Measurements from ENCODE around the gene SLC12A9. TPM values are rescaled to one million over a fixed set of nuclear protein-coding genes. Genes with fewer than 3 reads are reported as not detected.

The SLC12A9 gene
- total and polyA plus RNA-seq, 2 of the 8 experiments (the other 6 are each of a cell fraction or from before 2014, with no cell fraction given): 31.4 to 40.1 TPM

DNA sequence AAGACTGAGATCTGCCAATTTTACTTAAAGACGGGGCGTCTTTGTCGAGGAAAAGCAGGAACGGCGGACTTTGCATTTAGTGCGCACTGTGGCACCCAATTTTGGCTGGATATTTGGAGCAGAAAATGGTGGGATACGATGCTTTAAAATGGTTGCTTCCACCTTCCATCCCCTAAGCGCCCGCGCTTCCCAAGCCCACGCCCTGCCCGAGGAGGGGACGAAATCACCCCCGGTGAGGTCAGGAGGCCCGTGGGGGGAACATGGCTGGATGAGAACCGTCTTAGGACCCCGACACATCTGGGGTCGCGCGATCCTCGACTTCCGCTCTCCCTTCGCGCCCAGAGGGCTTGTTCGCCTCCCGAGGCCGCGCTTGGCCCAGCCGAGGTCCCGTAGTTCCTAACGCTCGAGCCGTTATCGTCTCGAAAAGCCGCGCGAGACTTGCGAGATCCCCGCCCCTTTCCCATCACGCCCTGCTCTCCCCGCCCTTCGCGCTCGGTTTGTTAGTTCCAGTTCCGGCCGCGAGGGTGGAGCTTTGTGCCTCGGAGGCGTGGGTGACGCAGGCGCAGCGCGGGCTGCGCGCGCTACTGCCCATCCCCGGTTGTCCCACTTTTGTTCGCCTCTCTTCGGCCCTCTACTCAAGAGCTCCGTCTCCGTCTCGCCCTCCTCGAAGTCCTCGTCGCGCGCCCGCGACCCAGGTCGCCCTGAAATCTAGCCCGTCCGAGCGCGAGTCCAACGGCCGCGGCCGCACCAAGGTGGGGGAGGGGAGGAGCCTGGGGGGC is 22.3 kb downstream of the SLC12A9 start, which contains the start of gene SRRT (continued):
- 0 out of 2 replicates have a peak, but pooled peaks have one; percentile 13 for TF ChIP-seq TEAD4 (IDR thresholded peaks at IDR 0.05; ENCODE audit: low read depth, low read length)
- peak; percentile 92 for TF ChIP-seq TBP (IDR thresholded peaks at IDR 0.05; ENCODE audit: low read depth, low read length)
- TF ChIP-seq, protein P1, sequence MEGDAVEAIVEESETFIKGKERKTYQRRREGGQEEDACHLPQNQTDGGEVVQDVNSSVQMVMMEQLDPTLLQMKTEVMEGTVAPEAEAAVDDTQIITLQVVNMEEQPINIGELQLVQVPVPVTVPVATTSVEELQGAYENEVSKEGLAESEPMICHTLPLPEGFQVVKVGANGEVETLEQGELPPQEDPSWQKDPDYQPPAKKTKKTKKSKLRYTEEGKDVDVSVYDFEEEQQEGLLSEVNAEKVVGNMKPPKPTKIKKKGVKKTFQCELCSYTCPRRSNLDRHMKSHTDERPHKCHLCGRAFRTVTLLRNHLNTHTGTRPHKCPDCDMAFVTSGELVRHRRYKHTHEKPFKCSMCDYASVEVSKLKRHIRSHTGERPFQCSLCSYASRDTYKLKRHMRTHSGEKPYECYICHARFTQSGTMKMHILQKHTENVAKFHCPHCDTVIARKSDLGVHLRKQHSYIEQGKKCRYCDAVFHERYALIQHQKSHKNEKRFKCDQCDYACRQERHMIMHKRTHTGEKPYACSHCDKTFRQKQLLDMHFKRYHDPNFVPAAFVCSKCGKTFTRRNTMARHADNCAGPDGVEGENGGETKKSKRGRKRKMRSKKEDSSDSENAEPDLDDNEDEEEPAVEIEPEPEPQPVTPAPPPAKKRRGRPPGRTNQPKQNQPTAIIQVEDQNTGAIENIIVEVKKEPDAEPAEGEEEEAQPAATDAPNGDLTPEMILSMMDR (IDR thresholded peaks at IDR 0.05; ENCODE audit: control extremely low read depth in 1 of 3, insufficient read depth in 1 of 3, low read depth in 1 of 3, low read length in 3 of 3): peak in 1 of 3 experiments; percentile 19; a peak in 1 of 4 replicates
- TF ChIP-seq CHD2 (IDR thresholded peaks at IDR 0.05; ENCODE audit: low read length): peak; percentile 96
- TF ChIP-seq NANOG (IDR thresholded peaks at IDR 0.05; ENCODE audit: insufficient read depth, low read depth, low read length, poor library complexity, severe bottlenecking): no peak
- TF ChIP-seq TCF12 (IDR thresholded peaks at IDR 0.05; ENCODE audit: low read depth, low read length): no peak
- peak; percentile 66 for TF ChIP-seq NRF1 (IDR thresholded peaks at IDR 0.05; ENCODE audit: low read depth, low read length)
- no peak for TF ChIP-seq POU5F1 (IDR thresholded peaks at IDR 0.05; ENCODE audit: low read depth, low read length)
- TF ChIP-seq BACH1 (IDR thresholded peaks at IDR 0.05; ENCODE audit: low read length): peak; percentile 20; the same call in 1 of the 2 replicates
- peak; percentile 77 for TF ChIP-seq CREB1 (IDR thresholded peaks at IDR 0.05)
- no peak; the same call in 1 of the 2 replicates for TF ChIP-seq MAFK (IDR thresholded peaks at IDR 0.05; ENCODE audit: low read depth, low read length)
- peak; percentile 88 for TF ChIP-seq TAF7 (optimal IDR thresholded peaks at IDR 0.05; ENCODE audit: borderline replicate concordance, low read depth, low read length)
- peak; percentile 69 to 79; a peak in 2 of 4 replicates for TF ChIP-seq SIN3A (conservative IDR thresholded peaks at IDR 0.05 in 1 of 2, IDR thresholded peaks at IDR 0.05 in 1 of 2; ENCODE audit: low read depth in 1 of 2, low read length in 2 of 2)
